Esophagus (tissue), 2 donors: ENCODE data around the gene APPL2. TPM values are rescaled to one million over a fixed set of nuclear protein-coding genes. Genes with fewer than 3 reads are reported as not detected.
"Not testable (repeated sequence)": the region's sequence is repeated elsewhere in the genome, so short reads cannot be mapped to it uniquely, and the experiment has no call there.

Source experiments
- H3K27ac ChIP-seq, 2 donors: one replicate each; pipeline ENCODE4 v1.5.1; 2013; ENCODE audit warnings: low read depth in 2 of 2, mild to moderate bottlenecking in 2 of 2, inconsistent platforms in 1 of 2, low read length in 1 of 2, moderate library complexity in 1 of 2
- H3K27me3 ChIP-seq, 2 donors: one replicate each; pipeline ENCODE4 v1.6.1; 2013; ENCODE audit warnings: low read length in 2 of 2, control low read depth in 1 of 2, mild to moderate bottlenecking in 1 of 2; ENCODE audit not compliant: insufficient read depth in 2 of 2, control insufficient read depth in 1 of 2
- H3K36me3 ChIP-seq, 2 donors: one replicate each; pipeline ENCODE4 v1.6.1; 2013; ENCODE audit warnings: low read length in 1 of 2; ENCODE audit not compliant: control insufficient read depth in 2 of 2, insufficient read depth in 2 of 2
- H3K4me1 ChIP-seq, 2 donors: one replicate each; pipeline ENCODE4 v1.6.1; 2013; ENCODE audit warnings: low read length in 1 of 2; ENCODE audit not compliant: control insufficient read depth in 2 of 2, insufficient read depth in 2 of 2
- H3K4me3 ChIP-seq, 2 donors: one replicate each; pipeline ENCODE4 v1.5.1; 2013; ENCODE audit warnings: low read length in 2 of 2, mild to moderate bottlenecking in 2 of 2, low read depth in 1 of 2, moderate library complexity in 1 of 2
- H3K9me3 ChIP-seq, 2 donors: one replicate each; pipeline ENCODE4 v1.6.1; 2013; ENCODE audit warnings: mild to moderate bottlenecking in 2 of 2, low read depth in 1 of 2, low read length in 1 of 2, moderate library complexity in 1 of 2; ENCODE audit not compliant: control insufficient read depth in 2 of 2, insufficient read depth in 1 of 2
- WGBS, 2 donors: extraction: QIAGEN DNeasy Blood & Tissue Kit; methylation state at CpG; one replicate each; pipeline ENCODE4 v1.1.7; 2013; 5-methylcytosine and 5-hydroxymethylcytosine counted together
- polyA plus RNA-seq, 2 donors: library from polyadenylated mRNA; stranded (reverse); fragments of 200-250 nt; gene quantifications; one replicate each; pipeline ENCODE4 v1.2.3, GENCODE V29; 2013
- donor health status: healthy with polysubstance abuse.
- donor health status: Bipolar disorder and iron deficiency.

The APPL2 gene
- polyA plus RNA-seq, 2 donors, result 15.0 to 16.3 TPM

- no peaks in the 10 kb centered on the region for H3K27me3 ChIP-seq
- no peak overlapping the region for H3K4me3 ChIP-seq
- H3K4me1 ChIP-seq, result no peaks in the 10 kb centered on the region
- peaks cover 10 to 37% of the 10 kb centered on the region in 2 donors for H3K36me3 ChIP-seq
- H3K9me3 ChIP-seq, result no peaks in the 10 kb centered on the region
- no peak overlapping the region for H3K27ac ChIP-seq
- WGBS, 2 donors, result 89 to 93% methylated on average over 1 of the region's 1 CpG
Observed at GRCh38 chr12:105192624-105193225, 43.2 kb downstream of the APPL2 start.

GRCh38 chr12:105190530-105190929 is 45.4 kb downstream of the APPL2 start:
- H3K27ac ChIP-seq, result no peak overlapping the region
- no peaks in the 10 kb centered on the region for H3K27me3 ChIP-seq
- WGBS, 2 donors, result 91% methylated on average over 6 of the region's 6 CpGs
- H3K4me3 ChIP-seq, result no peak overlapping the region
- peaks cover 14 to 25% of the 10 kb centered on the region in 2 donors for H3K36me3 ChIP-seq
- H3K4me1 ChIP-seq, result no peaks in the 10 kb centered on the region
- no peaks in the 10 kb centered on the region for H3K9me3 ChIP-seq

DNA sequence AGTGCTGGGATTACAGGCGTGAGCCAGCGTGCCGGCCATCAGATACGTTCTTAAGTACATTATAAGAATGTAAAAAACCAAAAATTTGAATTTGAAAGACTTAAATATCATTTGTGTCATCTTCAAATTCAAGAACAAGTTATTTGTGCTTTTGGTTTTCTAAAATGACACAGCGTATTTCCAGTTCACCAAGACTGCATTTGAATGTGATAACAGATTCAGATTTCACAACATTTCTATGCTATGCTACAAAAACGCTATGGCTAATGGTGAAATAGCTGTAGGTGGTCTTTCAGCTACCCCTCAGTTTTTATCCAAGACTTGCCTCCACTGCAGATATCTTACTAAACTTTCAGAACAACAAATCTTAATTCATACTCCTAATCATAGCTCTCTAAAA is 46.7 kb downstream of the APPL2 start:
- H3K4me3 ChIP-seq, result no peak overlapping the region
- H3K27ac ChIP-seq, result no peak overlapping the region
- WGBS, 2 donors, result 81 to 83% methylated on average over 6 of the region's 6 CpGs
- no peaks in the 10 kb centered on the region for H3K27me3 ChIP-seq
- H3K4me1 ChIP-seq, result no peaks in the 10 kb centered on the region
- peaks cover 11 to 26% of the 10 kb centered on the region in 2 donors for H3K36me3 ChIP-seq
- H3K9me3 ChIP-seq, result no peaks in the 10 kb centered on the region

- H3K36me3 ChIP-seq, result peaks cover 3 to 11% of the 10 kb centered on the region in 2 donors
- not testable (repeated sequence) for H3K9me3 ChIP-seq, H3K4me1 ChIP-seq, H3K27me3 ChIP-seq, H3K4me3 ChIP-seq, H3K27ac ChIP-seq
- WGBS, 2 donors, result 65 to 78% methylated on average over 5 of the region's 5 CpGs
Observed at GRCh38 chr12:105183976-105184375, 52.0 kb downstream of the APPL2 start.

GRCh38 chr12:105183406-105183805 is 52.6 kb downstream of the APPL2 start:
- H3K9me3 ChIP-seq, H3K27me3 ChIP-seq, H3K4me3 ChIP-seq, H3K4me1 ChIP-seq, H3K27ac ChIP-seq: not testable (repeated sequence)
- peaks cover 3 to 11% of the 10 kb centered on the region in 2 donors for H3K36me3 ChIP-seq
- 96 to 98% methylated on average over 4 of the region's 4 CpGs for WGBS, 2 donors

GRCh38 chr12:105179114-105179513 is 56.9 kb downstream of the APPL2 start:
- 100% methylated on average over 1 of the region's 1 CpG for WGBS, 2 donors
- not testable (repeated sequence) for H3K27me3 ChIP-seq, H3K9me3 ChIP-seq, H3K4me3 ChIP-seq, H3K4me1 ChIP-seq, H3K36me3 ChIP-seq, H3K27ac ChIP-seq

DNA sequence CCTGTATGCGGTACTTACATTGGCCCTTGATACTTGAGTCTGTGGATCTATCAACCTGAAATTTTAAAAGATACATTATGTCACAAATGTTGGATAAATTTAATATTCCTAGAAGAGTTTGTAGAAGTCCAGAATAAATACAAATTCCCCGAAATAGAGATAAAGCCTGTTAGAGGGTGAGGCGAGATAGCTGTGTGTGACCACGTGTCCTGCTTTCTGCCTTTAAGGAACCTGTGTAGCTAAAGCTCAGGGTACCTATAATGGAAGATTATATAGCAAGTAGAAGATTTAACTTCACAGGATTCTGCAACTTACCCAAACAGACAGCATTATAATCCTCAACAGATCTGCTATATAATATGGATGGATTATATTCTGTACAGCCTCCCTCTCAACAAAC is 58.8 kb downstream of the APPL2 start:
- H3K36me3 ChIP-seq, result peaks cover 0 to 3% of the 10 kb centered on the region in 2 donors
- H3K4me1 ChIP-seq, result no peaks in the 10 kb centered on the region
- WGBS, 2 donors, result 84 to 96% methylated on average over 4 of the region's 4 CpGs

GRCh38 chr12:105175397-105175990 is 60.5 kb downstream of the APPL2 start:
- WGBS, 2 donors, result 66 to 77% methylated on average over 2 of the region's 2 CpGs
- no peaks in the 10 kb centered on the region for H3K27me3 ChIP-seq
- H3K4me3 ChIP-seq, result no peak overlapping the region
- no peak overlapping the region for H3K27ac ChIP-seq
- peaks cover 0 to 3% of the 10 kb centered on the region in 2 donors for H3K36me3 ChIP-seq
- no peaks in the 10 kb centered on the region for H3K4me1 ChIP-seq
- no peaks in the 10 kb centered on the region for H3K9me3 ChIP-seq

More for the DNA sequence above, 58.8 kb downstream of the APPL2 start:
- no peaks in the 10 kb centered on the region for H3K27me3 ChIP-seq
- H3K27ac ChIP-seq, result no peak overlapping the region
- H3K4me3 ChIP-seq, result no peak overlapping the region
- no peaks in the 10 kb centered on the region for H3K9me3 ChIP-seq

DNA sequence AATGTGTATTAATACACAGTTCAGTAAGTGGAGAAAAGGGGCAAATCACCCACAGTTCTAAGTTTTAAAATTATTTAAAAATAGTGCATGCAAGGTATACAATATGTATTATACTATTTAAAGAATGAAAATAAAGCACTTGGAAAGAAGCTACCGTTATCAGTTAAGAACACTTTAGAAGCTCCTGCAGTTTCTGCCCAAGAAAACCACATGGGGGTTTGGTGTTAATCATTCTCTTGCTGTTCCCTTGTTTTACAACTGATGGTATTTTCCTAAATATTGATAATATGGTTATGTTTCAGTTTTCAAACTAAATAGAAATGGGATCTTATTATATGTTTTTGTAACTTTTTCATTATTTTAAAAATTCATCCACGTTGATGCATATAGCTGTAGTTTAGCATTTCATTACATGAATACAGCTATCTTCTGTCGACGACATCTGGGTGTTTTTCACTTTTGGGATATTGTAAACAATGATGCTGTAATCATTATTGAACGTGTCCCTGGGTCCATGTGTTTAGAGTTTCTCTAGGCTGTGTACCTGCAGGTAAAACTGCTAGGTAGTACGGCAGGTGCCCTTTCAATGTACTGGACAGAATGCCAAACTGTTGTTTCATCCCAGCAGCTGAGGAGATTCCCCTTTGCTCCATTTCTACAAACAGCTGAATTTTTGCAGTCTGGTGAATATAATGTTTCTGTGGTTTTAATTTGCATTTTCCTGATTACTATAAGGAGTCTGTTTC is 64.1 kb downstream of the APPL2 start:
- Histone ChIP-seq H3K27me3 (no peaks in the 10 kb centered on the region), H3K4me3 (no peak overlapping the region), H3K36me3 (peaks cover 0 to 3% of the 10 kb centered on the region in 2 donors), H3K27ac (no peak overlapping the region), H3K9me3 (no peaks in the 10 kb centered on the region), H3K4me1 (no peaks in the 10 kb centered on the region)
- WGBS, 2 donors, result 80% methylated on average over 6 of the region's 6 CpGs
